GM19351 (cell line): ENCODE measurements around the gene ABCA7.
"Not testable (repeated sequence)": the region's sequence is repeated elsewhere in the genome, so short reads cannot be mapped to it uniquely, and the experiment has no call there.

Source experiments
- ATAC-seq: cut with Tn5 transposase; IDR thresholded peaks from one replicate; pipeline ENCODE4 v1.9.1; 2021; ENCODE audit warnings: mild to moderate bottlenecking, moderate library complexity; ENCODE audit not compliant: unreplicated experiment

The ABCA7 gene

GRCh38 chr19:1017115-1017905 lies 22.6 kb upstream of the ABCA7 start:
- ATAC-seq = no peak

DNA sequence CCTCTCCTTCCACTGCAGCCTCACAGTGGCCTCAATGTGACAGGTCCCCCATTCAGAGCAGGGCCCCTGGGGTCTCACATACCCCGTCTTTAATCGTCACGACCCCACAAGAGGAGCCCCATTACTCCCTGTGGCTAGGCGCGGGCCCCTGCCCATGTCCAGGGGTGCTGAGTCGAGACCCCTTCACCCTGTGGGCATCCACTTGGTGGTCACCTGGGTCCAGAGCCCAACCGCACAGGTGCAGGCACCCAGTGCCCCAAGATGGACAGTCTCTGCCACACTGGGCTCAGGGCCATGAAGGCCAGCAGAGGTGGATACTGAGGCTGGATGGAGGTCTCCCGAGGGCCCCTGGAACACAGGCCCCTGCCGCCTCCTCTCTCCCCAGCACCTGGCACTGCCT lies 22.0 kb upstream of the ABCA7 start:
- ATAC-seq = no peak

- ATAC-seq = no peak
These were observed 21.5 kb upstream of the ABCA7 start for GRCh38 chr19:1018393-1018792.

GRCh38 chr19:1018932-1019615 lies 20.8 kb upstream of the ABCA7 start:
- no peak for ATAC-seq

GRCh38 chr19:1019616-1019961 lies 20.3 kb upstream of the ABCA7 start:
- no peak for ATAC-seq

DNA sequence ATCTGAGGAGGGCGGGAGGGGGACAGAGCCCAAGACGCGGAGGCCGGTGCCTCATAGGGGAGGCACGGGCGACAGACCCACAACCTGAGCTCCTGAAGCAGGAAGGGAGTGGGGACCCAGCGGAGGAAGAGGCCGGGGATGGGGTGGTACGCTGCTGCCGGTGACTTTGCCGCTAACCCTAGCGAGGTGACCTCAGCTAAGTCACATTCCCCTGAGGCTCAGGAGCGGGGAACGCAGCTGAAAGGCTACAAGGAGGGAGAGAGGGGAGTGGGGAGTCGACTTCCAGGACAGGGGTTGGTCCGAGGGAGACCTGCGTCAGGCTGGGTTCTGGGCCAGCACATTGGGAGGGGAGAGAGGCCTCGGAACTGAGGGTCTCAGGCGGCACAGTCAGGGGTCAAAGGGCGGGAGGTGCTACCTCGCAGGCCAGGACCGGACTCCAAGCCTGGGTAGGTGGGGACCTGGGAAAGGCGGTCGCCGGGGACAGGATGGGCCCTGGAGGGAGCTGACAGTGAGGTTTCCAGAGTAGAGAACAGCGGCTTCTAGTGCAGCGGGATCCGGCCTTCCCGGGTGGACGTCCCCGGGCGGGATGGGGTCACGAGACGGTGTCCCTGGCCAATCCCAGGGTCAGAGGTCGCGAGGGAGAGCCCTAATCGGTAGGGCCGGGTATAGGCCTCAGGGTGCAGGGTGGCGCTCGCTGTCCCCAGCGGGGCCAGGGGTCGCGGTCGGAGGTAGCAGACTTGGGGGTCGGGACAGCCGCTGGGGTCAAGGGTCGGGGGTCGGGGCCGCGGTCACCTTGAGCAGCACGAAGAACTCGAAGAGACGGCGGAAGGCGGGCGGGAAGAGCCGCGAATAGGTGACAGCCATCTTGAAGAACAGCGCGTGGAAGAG lies 19.7 kb upstream of the ABCA7 start:
- peak; percentile 7 for ATAC-seq

GRCh38 chr19:1020868-1021425 lies 19.0 kb upstream of the ABCA7 start, which contains the start of gene TMEM259:
Gene TMEM259, minus strand, starts transcription at chr19:1021123. Its CDS starts 127 bp downstream, at chr19:1020996.
- ATAC-seq = peak; percentile 81

- not testable (repeated sequence) for ATAC-seq
These were observed 16.1 kb upstream of the ABCA7 start for GRCh38 chr19:1023883-1024188.

DNA sequence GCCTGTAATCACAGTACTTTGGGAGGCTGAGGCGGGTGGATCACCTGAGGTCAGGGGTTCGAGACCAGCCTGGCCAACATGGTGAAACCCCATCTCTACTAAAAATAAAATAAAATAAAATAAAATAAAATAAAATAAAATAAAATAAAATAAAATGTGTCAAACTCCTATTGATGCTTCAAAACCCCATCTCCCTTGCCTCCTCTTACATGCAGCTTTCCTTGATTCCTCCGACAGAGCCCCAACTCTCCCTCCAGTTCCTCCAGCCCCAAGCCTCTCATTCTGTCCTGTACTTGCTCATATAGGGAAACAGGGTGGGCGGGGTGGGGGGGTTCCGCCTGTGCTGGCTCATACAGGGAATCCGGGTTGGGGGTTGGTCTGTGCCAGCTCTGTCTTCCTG lies 14.8 kb upstream of the ABCA7 start:
- ATAC-seq = not testable (repeated sequence)

DNA sequence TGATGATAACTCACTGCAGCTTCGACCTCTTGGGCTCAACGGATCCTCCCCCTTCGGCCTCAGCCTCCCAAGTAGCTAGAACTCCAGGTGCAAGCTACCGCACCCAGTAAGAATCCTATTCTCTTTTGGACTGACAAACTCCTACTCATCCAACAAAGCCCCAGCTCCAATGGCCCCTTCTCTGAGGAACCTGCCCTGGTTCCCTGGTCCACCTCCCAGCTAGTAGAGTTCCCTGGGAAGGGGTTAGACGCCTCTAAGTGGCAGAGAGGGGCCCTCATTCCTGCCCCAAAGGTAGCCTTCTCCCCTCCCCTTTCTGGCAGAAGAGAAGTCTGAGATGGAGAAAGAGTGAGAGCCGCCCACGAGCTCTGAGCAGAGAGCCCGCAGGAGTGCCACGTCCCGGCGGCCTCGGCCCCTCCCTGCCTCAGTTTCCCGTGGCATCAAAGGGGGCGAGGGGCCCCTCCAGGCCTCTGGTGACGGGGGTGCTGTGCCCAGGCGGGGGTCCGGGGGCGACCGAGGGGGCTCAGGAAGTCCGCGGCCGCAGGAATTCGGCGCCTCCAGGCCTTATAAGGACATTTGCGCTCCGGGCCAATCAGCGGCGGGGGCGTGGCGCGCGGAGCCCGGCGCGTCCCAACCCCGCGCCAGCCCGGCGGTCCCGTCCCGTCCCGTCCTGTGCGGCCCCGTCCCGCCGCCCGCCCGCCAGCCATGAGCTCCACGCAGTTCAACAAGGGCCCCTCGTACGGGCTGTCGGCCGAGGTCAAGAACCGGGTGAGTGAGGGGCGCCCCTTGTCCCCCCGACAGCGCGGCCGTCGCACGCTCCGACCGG lies 13.7 kb upstream of the ABCA7 start, which contains the start of gene CNN2:
Gene CNN2 (plus strand): TSS at position 649 of the 823 bp plus-strand sequence. CDS start 54 bp downstream, at position 703.
- ATAC-seq = peak; percentile 55

DNA sequence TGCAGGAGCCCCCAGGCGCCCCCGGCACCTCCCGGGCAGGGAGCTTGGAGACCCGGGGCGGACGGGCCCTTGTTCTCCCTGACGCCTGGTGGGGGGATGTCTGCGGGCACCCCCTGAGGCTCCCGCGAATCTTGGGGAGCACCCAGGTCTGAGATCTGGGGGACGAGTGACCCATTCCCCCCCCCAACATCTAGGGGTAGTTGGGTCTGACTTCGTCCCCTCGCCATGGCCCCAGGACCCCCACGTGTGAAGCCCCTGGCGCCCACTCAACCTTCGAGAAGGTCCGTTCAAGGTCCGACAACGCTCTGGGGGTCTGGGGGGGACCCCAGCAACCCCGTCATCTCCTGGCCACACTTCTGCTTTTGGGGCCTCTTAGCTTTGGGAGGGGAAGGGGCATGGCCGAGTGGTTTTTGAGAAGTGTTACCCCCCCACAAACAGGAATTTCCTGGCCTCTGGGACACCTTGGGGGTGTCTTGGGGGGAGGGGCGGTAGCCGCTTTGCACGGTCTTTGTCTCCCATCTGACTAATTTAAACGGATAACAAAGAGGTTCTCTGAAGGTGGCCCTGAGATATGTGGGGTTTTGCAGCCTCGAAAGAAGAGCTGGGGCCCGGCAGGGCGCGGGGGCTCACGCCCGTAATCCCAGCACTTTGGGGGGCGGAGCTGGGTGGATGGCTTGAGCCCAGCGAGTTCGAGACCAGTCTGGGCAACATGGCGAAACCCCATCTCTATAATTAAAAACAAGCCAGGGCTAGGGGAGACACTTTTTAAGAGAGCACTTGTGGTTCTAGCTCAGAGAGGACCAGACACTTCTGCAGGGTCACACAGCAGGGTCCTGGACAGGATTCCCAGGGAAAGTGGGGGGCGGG lies 12.9 kb upstream of the ABCA7 start:
- no peak for ATAC-seq

GRCh38 chr19:1027650-1028061 lies 12.3 kb upstream of the ABCA7 start:
- ATAC-seq = no peak

GRCh38 chr19:1028062-1028926 lies 11.6 kb upstream of the ABCA7 start:
- ATAC-seq = no peak

- no peak for ATAC-seq
These were observed 7.5 kb upstream of the ABCA7 start for GRCh38 chr19:1032264-1032867.

GRCh38 chr19:1035998-1036621 lies 3.8 kb upstream of the ABCA7 start:
- no peak for ATAC-seq

DNA sequence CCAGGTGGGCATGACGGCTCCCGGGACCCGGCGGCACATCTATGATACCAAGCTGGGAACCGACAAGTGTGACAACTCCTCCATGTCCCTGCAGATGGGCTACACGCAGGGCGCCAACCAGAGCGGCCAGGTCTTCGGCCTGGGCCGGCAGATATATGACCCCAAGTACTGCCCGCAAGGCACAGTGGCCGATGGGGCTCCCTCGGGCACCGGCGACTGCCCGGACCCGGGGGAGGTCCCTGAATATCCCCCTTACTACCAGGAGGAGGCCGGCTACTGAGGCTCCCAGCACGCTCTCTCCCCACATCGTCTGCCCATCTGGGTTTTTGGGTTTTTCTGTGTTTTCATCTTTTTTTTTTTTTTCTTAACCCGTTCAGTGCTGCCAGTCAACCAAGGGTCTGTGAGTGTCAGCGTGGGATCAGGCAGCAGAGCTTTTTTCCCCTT lies 2.3 kb upstream of the ABCA7 start:
- no peak for ATAC-seq

- ATAC-seq = no peak
These were observed 795 bp upstream of the ABCA7 start for GRCh38 chr19:1038978-1039645.
